IPS-18c (cell line): ENCODE data around the gene BAHD1.

Source experiments
- H3K4me3 ChIP-seq: 2 replicates; pipeline ENCODE4 v1.7.0; 2013; ENCODE audit warnings: low read depth, mild to moderate bottlenecking, low read length, moderate library complexity; ENCODE audit not compliant: insufficient read depth
- H3K9me3 ChIP-seq: one replicate; pipeline ENCODE4 v1.6.1; 2013; ENCODE audit warnings: mild to moderate bottlenecking, low read length, moderate library complexity; ENCODE audit not compliant: control insufficient read depth, insufficient read depth

The BAHD1 gene

GRCh38 chr15:40420071-40420713, 20.6 kb upstream of the BAHD1 start:
- no peak overlapping the region for H3K4me3 ChIP-seq
- H3K9me3 ChIP-seq, result no peaks in the 10 kb centered on the region

- no peaks in the 10 kb centered on the region for H3K9me3 ChIP-seq
- H3K4me3 ChIP-seq, result no peak overlapping the region
Measured at GRCh38 chr15:40420793-40421192, 20.0 kb upstream of the BAHD1 start.

- peak overlapping the region; percentile 29; the same call in 1 of the 2 replicates for H3K4me3 ChIP-seq
- no peaks in the 10 kb centered on the region for H3K9me3 ChIP-seq
Measured at GRCh38 chr15:40421246-40422157, 19.3 kb upstream of the BAHD1 start.

- H3K4me3 ChIP-seq, result no peak overlapping the region
- H3K9me3 ChIP-seq, result no peaks in the 10 kb centered on the region
Measured at GRCh38 chr15:40424483-40425115, 16.2 kb upstream of the BAHD1 start.

- no peak overlapping the region for H3K4me3 ChIP-seq
- no peaks in the 10 kb centered on the region for H3K9me3 ChIP-seq
Measured at GRCh38 chr15:40425681-40426080, 15.1 kb upstream of the BAHD1 start.

GRCh38 chr15:40427188-40427587, 13.6 kb upstream of the BAHD1 start:
- Histone ChIP-seq H3K4me3 (no peak overlapping the region), H3K9me3 (no peaks in the 10 kb centered on the region)

- no peak overlapping the region for H3K4me3 ChIP-seq
- no peaks in the 10 kb centered on the region for H3K9me3 ChIP-seq
Measured at GRCh38 chr15:40428185-40428584, 12.6 kb upstream of the BAHD1 start.

GRCh38 chr15:40429068-40429710, 11.6 kb upstream of the BAHD1 start:
- Histone ChIP-seq H3K9me3 (no peaks in the 10 kb centered on the region), H3K4me3 (no peak overlapping the region)

- Histone ChIP-seq H3K9me3 (no peaks in the 10 kb centered on the region), H3K4me3 (no peak overlapping the region)
Measured at GRCh38 chr15:40430271-40430805, 10.4 kb upstream of the BAHD1 start.

GRCh38 chr15:40435023-40435709, 5.6 kb upstream of the BAHD1 start:
- H3K4me3 ChIP-seq, result peak overlapping the region; percentile 71

GRCh38 chr15:40435710-40436089, 5.1 kb upstream of the BAHD1 start:
- H3K4me3 ChIP-seq, result peak overlapping the region; percentile 71
- no peaks in the 10 kb centered on the region for H3K9me3 ChIP-seq

More at GRCh38 chr15:40435023-40435709, 5.6 kb upstream of the BAHD1 start:
- no peaks in the 10 kb centered on the region for H3K9me3 ChIP-seq

GRCh38 chr15:40436116-40436891, 4.4 kb upstream of the BAHD1 start:
- Histone ChIP-seq H3K4me3 (peak overlapping the region; percentile 71), H3K9me3 (no peaks in the 10 kb centered on the region)

- Histone ChIP-seq H3K9me3 (no peaks in the 10 kb centered on the region), H3K4me3 (peak overlapping the region; percentile 71)
Measured at GRCh38 chr15:40436892-40437751, 3.6 kb upstream of the BAHD1 start.

- peak overlapping the region; percentile 83 for H3K4me3 ChIP-seq
Measured at GRCh38 chr15:40437752-40438687, 2.7 kb upstream of the BAHD1 start.

More at GRCh38 chr15:40437752-40438687, 2.7 kb upstream of the BAHD1 start:
- H3K9me3 ChIP-seq, result no peaks in the 10 kb centered on the region
